ENCODE measurements around the gene BRICD5.

BRICD5 gene

GRCh38 chr16:2237102-2237482 is 26.4 kb upstream of the BRICD5 start:
- DNase-seq: no peak

- no peak for DNase-seq
These were observed 25.9 kb upstream of the BRICD5 start, which contains the start of gene DNASE1L2 for GRCh38 chr16:2236337-2237101. Gene DNASE1L2 (plus strand): TSS chr16:2236444. CDS start chr16:2236817, 373 bp downstream.

- DNase-seq: no peak
These were observed 25.2 kb upstream of the BRICD5 start for GRCh38 chr16:2235695-2236336.

GRCh38 chr16:2235234-2235651 is 24.6 kb upstream of the BRICD5 start:
- DNase-seq: no peak

GRCh38 chr16:2234813-2235170 is 24.1 kb upstream of the BRICD5 start:
- no peak for DNase-seq

GRCh38 chr16:2233872-2234812 is 23.5 kb upstream of the BRICD5 start:
- DNase-seq: peak; percentile 88 to 97

GRCh38 chr16:2233046-2233775 is 22.5 kb upstream of the BRICD5 start:
- DNase-seq: no peak

- DNase-seq: no peak
These were observed 21.7 kb upstream of the BRICD5 start for GRCh38 chr16:2232094-2232990.

- peak; percentile 76 to 90 for DNase-seq
These were observed 20.6 kb upstream of the BRICD5 start for GRCh38 chr16:2231016-2231931.

GRCh38 chr16:2230376-2230775 is 19.7 kb upstream of the BRICD5 start:
- no peak for DNase-seq

- DNase-seq: no peak
These were observed 19.1 kb upstream of the BRICD5 start for GRCh38 chr16:2229632-2230250.

GRCh38 chr16:2229091-2229490 is 18.4 kb upstream of the BRICD5 start:
- DNase-seq: no peak

GRCh38 chr16:2228161-2228824 is 17.6 kb upstream of the BRICD5 start:
- no peak for DNase-seq

- DNase-seq: no peak
These were observed 16.3 kb upstream of the BRICD5 start for GRCh38 chr16:2226918-2227317.

GRCh38 chr16:2226245-2226793 is 15.7 kb upstream of the BRICD5 start:
- DNase-seq: no peak

GRCh38 chr16:2223942-2224486 is 13.4 kb upstream of the BRICD5 start:
- peak; percentile 35 to 45 for DNase-seq

- peak; percentile 100 for DNase-seq
These were observed 12.7 kb upstream of the BRICD5 start, which contains the start of gene E4F1 for GRCh38 chr16:2223221-2223941. Gene E4F1 (plus strand): TSS chr16:2223591. CDS start chr16:2223614, 23 bp downstream.

- no peak for DNase-seq
These were observed 5.7 kb upstream of the BRICD5 start for GRCh38 chr16:2216330-2216729.
